Brain microvascular endothelial cell (primary cell): ENCODE data around the gene MGMT.

Experiments
- DNase-seq: peaks from one replicate; pipeline ENCODE4 v3.0.0-alpha.2; 2020
- H3K27ac ChIP-seq: fragments of 250-450 bp; sonication (Bioruptor Pico); 2 replicates; pipeline ENCODE4 v1.5.1; 2020; ENCODE audit warnings: mild to moderate bottlenecking, moderate library complexity
- H3K27me3 ChIP-seq: fragments of 250-450 bp; sonication (Bioruptor Pico); replicated peaks from 2 replicates; pipeline ENCODE4 v1.5.1; 2020; ENCODE audit warnings: mild to moderate bottlenecking
- H3K36me3 ChIP-seq: fragments of 250-450 bp; sonication (Bioruptor Pico); replicated peaks from 2 replicates; pipeline ENCODE4 v1.5.1; 2020; ENCODE audit warnings: mild to moderate bottlenecking
- H3K4me3 ChIP-seq: 2 replicates; pipeline ENCODE4 v1.5.1; 2011; ENCODE audit warnings: low read depth, mild to moderate bottlenecking, control low read depth, low read length, moderate library complexity
- in situ Hi-C: cut with HindIII; loops from 2 replicates; pipeline ENCODE4 v1.10.0; 2017; ENCODE audit warnings: low sequenced_read_pairs, low pct_ligation_motif_present
- TF ChIP-seq, protein P1 (sequence below): IDR thresholded peaks from 2 replicates; pipeline ENCODE4 v1.5.1; 2011; ENCODE audit warnings: low read depth, mild to moderate bottlenecking, moderate library complexity, low read length, control low read depth, inconsistent platforms; ENCODE audit errors: missing control alignments

The MGMT gene

DNA sequence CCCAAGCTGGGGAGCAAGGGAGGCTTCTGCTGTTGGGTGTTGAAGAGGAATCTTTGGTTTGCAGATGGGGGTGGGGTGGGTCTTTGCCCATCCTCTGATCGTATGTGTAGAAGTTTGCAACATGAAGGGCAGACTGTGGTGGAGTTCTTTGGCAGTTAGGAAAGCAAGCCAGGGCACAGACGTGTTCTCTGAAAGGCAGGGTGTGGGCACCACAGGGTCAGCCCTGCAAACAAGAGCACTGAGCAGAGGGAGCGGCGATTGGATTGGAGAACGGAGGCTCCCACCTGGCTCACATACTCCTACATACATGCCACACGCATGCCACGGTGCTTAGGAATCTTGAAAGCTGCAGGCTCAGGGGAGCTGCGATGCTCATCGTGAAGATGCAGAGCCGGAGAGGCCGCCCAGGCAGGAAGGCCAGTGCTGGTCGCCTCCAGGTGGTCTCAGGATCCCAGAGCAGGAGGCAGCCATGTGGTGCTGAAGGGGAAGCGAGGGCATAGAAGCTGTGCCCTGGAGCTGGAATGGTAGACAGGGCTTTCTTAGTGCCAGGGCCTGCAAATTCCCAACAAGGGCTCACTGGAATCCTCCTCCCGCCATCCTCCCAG lies 149.0 kb downstream of the MGMT start:
- TF ChIP-seq, protein P1, sequence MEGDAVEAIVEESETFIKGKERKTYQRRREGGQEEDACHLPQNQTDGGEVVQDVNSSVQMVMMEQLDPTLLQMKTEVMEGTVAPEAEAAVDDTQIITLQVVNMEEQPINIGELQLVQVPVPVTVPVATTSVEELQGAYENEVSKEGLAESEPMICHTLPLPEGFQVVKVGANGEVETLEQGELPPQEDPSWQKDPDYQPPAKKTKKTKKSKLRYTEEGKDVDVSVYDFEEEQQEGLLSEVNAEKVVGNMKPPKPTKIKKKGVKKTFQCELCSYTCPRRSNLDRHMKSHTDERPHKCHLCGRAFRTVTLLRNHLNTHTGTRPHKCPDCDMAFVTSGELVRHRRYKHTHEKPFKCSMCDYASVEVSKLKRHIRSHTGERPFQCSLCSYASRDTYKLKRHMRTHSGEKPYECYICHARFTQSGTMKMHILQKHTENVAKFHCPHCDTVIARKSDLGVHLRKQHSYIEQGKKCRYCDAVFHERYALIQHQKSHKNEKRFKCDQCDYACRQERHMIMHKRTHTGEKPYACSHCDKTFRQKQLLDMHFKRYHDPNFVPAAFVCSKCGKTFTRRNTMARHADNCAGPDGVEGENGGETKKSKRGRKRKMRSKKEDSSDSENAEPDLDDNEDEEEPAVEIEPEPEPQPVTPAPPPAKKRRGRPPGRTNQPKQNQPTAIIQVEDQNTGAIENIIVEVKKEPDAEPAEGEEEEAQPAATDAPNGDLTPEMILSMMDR = no peak
- in situ Hi-C loops = no loop called here
- H3K4me3 ChIP-seq = no peak overlapping the region
- H3K27ac ChIP-seq = no peak overlapping the region
- H3K27me3 ChIP-seq = no peaks in the 10 kb centered on the region
- no peaks in the 10 kb centered on the region for H3K36me3 ChIP-seq
- no peak for DNase-seq

DNA sequence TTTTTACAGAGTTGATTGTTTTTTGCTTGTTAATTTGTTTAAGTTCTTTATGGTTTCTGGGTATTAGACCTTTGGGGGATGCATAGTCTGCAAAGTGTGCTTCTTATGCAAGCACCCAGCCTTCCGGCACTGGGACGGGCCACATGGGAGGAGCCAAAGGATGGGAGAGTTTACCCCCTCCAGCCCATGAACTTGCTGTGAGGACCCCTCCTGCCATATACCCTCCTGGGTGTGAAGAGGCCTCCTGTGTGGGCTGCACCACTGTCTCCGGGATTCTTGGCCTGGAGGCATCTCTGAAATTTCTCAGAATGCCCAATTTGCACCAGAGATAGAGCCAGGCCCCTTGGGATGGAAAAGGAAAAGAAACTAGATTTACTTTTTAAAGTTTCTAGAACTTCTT lies 150.7 kb downstream of the MGMT start:
- Histone ChIP-seq H3K4me3 (no peak overlapping the region), H3K36me3 (no peaks in the 10 kb centered on the region), H3K27me3 (no peaks in the 10 kb centered on the region), H3K27ac (no peak overlapping the region)
- TF ChIP-seq, protein P1 = no peak
- no peak for DNase-seq
- in situ Hi-C loops = no loop called here

DNA sequence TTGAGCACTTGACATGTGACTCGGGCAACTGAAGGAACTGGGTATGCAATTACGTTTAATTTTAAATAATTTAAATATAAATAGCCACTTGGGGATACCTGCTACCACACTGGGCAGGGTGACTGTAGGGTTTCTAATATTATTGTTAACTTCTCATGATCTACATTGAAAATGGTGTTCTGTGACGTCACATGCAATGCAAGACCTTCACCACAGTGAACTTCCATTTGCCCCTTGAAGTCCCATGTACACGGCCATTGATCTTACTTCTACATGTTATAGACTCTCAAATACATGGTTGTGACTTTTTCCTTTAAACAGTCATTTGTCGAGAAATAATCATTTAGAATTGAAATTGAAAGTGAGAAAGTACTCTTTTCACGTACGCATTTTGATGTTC lies 154.0 kb downstream of the MGMT start:
- no peak overlapping the region for H3K27ac ChIP-seq

DNA sequence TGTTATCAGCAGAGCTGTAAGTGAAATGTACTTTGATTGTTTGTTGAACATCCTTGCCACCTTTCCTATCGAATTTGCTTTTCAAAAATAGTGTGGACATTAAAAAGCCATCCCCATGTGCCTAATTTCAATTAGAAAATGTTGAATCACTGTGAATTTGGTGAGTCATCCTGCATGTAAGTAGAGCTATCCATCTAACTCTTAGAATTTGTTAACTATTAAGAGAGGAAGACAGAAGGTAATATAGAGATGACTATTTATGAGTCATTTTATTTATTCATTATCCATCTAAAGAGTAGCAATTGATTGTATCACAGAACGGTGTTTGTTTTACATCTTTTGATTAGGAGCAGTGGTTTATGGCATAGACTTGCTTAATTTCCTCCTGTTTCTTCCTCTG lies 154.7 kb downstream of the MGMT start:
- no peaks in the 10 kb centered on the region for H3K27me3 ChIP-seq
- TF ChIP-seq, protein P1 = no peak
- no peaks in the 10 kb centered on the region for H3K36me3 ChIP-seq
- no peak overlapping the region for H3K4me3 ChIP-seq
- H3K27ac ChIP-seq = no peak overlapping the region
- DNase-seq = no peak
- in situ Hi-C loops = no loop called here

More for the DNA sequence above, 154.0 kb downstream of the MGMT start:
- no peaks in the 10 kb centered on the region for H3K27me3 ChIP-seq
- H3K4me3 ChIP-seq = no peak overlapping the region
- no peaks in the 10 kb centered on the region for H3K36me3 ChIP-seq
- in situ Hi-C loops = no loop called here
- TF ChIP-seq, protein P1 = no peak
- no peak for DNase-seq

DNA sequence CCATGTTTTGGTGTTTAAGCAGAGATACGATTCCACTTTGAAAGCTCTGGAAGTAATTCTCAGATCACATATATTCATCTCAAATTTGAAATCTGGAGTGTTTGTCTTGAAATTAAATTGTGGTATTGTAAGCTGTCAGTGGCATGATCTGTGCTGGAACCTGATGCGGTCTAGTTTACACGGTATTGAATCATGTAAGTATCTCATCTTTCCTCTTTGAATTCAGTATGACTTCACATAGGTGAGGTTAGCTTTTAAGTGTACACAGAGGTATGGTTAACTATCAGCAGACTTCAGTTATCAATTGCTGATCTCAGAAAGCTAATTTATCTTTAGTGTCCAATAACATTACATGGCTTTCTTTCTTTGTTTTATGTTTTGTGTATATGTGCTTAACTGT lies 155.2 kb downstream of the MGMT start:
- in situ Hi-C loops = no loop called here
- H3K4me3 ChIP-seq = no peak overlapping the region
- no peak for DNase-seq
- no peaks in the 10 kb centered on the region for H3K27me3 ChIP-seq
- no peaks in the 10 kb centered on the region for H3K36me3 ChIP-seq
- TF ChIP-seq, protein P1 = no peak
- H3K27ac ChIP-seq = no peak overlapping the region

DNA sequence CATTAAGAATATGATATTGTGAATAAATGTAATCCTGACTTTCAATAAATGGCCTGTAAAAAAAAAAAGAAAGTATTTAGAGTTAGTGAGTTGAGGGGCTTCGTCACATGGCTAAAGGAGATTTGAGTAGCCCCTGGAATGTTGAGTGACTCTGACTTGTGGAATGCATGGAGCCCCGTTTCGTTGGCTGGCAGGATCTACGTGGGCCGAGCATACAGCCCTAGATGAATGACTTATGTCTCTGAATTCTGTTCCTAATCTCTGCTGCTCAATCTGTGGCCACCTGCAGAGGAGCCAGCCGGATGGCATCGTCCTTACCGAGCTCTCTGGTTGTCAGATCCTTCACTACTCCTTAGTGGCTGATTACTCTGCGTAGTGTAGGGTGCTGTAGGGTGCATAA lies 155.7 kb downstream of the MGMT start:
- peak; percentile 13 for DNase-seq
- TF ChIP-seq, protein P1 = no peak
- in situ Hi-C loops = no loop called here
- H3K4me3 ChIP-seq = no peak overlapping the region
- no peaks in the 10 kb centered on the region for H3K36me3 ChIP-seq
- no peak overlapping the region for H3K27ac ChIP-seq
- H3K27me3 ChIP-seq = no peaks in the 10 kb centered on the region
